Brain microvascular endothelial cell (primary cell): ENCODE measurements around the gene OTOP1.

Experiments used
- DNase-seq: peaks from one replicate; pipeline ENCODE4 v3.0.0-alpha.2; 2020
- H3K27ac ChIP-seq: fragments of 250-450 bp; sonication (Bioruptor Pico); 2 replicates; pipeline ENCODE4 v1.5.1; 2020; ENCODE audit warnings: mild to moderate bottlenecking, moderate library complexity
- H3K27me3 ChIP-seq: fragments of 250-450 bp; sonication (Bioruptor Pico); replicated peaks from 2 replicates; pipeline ENCODE4 v1.5.1; 2020; ENCODE audit warnings: mild to moderate bottlenecking
- H3K36me3 ChIP-seq: fragments of 250-450 bp; sonication (Bioruptor Pico); replicated peaks from 2 replicates; pipeline ENCODE4 v1.5.1; 2020; ENCODE audit warnings: mild to moderate bottlenecking
- H3K4me3 ChIP-seq: 2 replicates; pipeline ENCODE4 v1.5.1; 2011; ENCODE audit warnings: low read depth, mild to moderate bottlenecking, control low read depth, low read length, moderate library complexity
- CTCF ChIP-seq: IDR thresholded peaks from 2 replicates; pipeline ENCODE4 v1.5.1; 2011; ENCODE audit warnings: low read depth, mild to moderate bottlenecking, moderate library complexity, low read length, control low read depth, inconsistent platforms; ENCODE audit errors: missing control alignments
- in situ Hi-C: cut with HindIII; loops from 2 replicates; pipeline ENCODE4 v1.10.0; 2017; ENCODE audit warnings: low sequenced_read_pairs, low pct_ligation_motif_present

The OTOP1 gene

GRCh38 chr4:4226606-4227438, at the start of gene OTOP1:
Gene OTOP1, minus strand, starts transcription at chr4:4226929. Its CDS starts 65 bp downstream, at chr4:4226864.
- Histone ChIP-seq H3K36me3 (no peaks in the 10 kb centered on the region), H3K27ac (no peak within 1 kb of the TSS), H3K27me3 (peaks cover 24% of the 10 kb centered on the region), H3K4me3 (no peak within 1 kb of the TSS)
- TF ChIP-seq CTCF = no peak
- in situ Hi-C loops = no loop called here
- no peak for DNase-seq

- Histone ChIP-seq H3K4me3 (no peak overlapping the region), H3K36me3 (peaks cover 30% of the 10 kb centered on the region), H3K27ac (no peak overlapping the region), H3K27me3 (no peaks in the 10 kb centered on the region)
- no peak for DNase-seq
- no peak for TF ChIP-seq CTCF
- in situ Hi-C loops = no loop called here
Observed at GRCh38 chr4:4274226-4274625, 47.5 kb upstream of the OTOP1 start.

- no peaks in the 10 kb centered on the region for H3K27me3 ChIP-seq
- peaks cover 22% of the 10 kb centered on the region for H3K36me3 ChIP-seq
- H3K4me3 ChIP-seq = no peak overlapping the region
- peak; percentile 9 for DNase-seq
- no peak overlapping the region for H3K27ac ChIP-seq
- peak; percentile 4 for TF ChIP-seq CTCF
- in situ Hi-C loops = no loop called here
Observed at GRCh38 chr4:4271912-4272311, 45.2 kb upstream of the OTOP1 start.

GRCh38 chr4:4270529-4270928, 43.8 kb upstream of the OTOP1 start:
- no peak overlapping the region for H3K4me3 ChIP-seq
- no peaks in the 10 kb centered on the region for H3K27me3 ChIP-seq
- TF ChIP-seq CTCF = no peak
- peak overlapping the region; percentile 76 for H3K27ac ChIP-seq
- in situ Hi-C loops = no loop called here
- peaks cover 17% of the 10 kb centered on the region for H3K36me3 ChIP-seq
- peak; percentile 14 for DNase-seq

- Histone ChIP-seq H3K36me3 (peaks cover 14% of the 10 kb centered on the region), H3K27me3 (no peaks in the 10 kb centered on the region), H3K27ac (peak overlapping the region; percentile 76), H3K4me3 (no peak overlapping the region)
- no peak for TF ChIP-seq CTCF
- in situ Hi-C loops = no loop called here
- peak; percentile 77 for DNase-seq
Observed at GRCh38 chr4:4269856-4270255, 43.1 kb upstream of the OTOP1 start.
